Astrocyte of the spinal cord (primary cell): ENCODE data around the gene GMEB1.

Experiments used
- DNase-seq: peaks from one replicate; pipeline ENCODE4 v3.0.0; 2011; ENCODE audit warnings: low read depth, low spot score
- H3K4me3 ChIP-seq: 2 replicates; pipeline ENCODE4 v1.5.1; 2011; ENCODE audit warnings: low read depth, mild to moderate bottlenecking, low read length, moderate library complexity
- in situ Hi-C: cut with HindIII; loops from 2 replicates; pipeline ENCODE4 v1.10.0; 2017; ENCODE audit warnings: low sequenced_read_pairs
- TF ChIP-seq, protein P1 (sequence below): IDR thresholded peaks from 2 replicates; pipeline ENCODE4 v1.5.1; 2012; ENCODE audit warnings: low read depth, mild to moderate bottlenecking, low read length, inconsistent platforms

GMEB1 gene, protein sequence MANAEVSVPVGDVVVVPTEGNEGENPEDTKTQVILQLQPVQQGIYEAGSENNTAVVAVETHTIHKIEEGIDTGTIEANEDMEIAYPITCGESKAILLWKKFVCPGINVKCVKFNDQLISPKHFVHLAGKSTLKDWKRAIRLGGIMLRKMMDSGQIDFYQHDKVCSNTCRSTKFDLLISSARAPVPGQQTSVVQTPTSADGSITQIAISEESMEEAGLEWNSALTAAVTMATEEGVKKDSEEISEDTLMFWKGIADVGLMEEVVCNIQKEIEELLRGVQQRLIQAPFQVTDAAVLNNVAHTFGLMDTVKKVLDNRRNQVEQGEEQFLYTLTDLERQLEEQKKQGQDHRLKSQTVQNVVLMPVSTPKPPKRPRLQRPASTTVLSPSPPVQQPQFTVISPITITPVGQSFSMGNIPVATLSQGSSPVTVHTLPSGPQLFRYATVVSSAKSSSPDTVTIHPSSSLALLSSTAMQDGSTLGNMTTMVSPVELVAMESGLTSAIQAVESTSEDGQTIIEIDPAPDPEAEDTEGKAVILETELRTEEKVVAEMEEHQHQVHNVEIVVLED

DNA sequence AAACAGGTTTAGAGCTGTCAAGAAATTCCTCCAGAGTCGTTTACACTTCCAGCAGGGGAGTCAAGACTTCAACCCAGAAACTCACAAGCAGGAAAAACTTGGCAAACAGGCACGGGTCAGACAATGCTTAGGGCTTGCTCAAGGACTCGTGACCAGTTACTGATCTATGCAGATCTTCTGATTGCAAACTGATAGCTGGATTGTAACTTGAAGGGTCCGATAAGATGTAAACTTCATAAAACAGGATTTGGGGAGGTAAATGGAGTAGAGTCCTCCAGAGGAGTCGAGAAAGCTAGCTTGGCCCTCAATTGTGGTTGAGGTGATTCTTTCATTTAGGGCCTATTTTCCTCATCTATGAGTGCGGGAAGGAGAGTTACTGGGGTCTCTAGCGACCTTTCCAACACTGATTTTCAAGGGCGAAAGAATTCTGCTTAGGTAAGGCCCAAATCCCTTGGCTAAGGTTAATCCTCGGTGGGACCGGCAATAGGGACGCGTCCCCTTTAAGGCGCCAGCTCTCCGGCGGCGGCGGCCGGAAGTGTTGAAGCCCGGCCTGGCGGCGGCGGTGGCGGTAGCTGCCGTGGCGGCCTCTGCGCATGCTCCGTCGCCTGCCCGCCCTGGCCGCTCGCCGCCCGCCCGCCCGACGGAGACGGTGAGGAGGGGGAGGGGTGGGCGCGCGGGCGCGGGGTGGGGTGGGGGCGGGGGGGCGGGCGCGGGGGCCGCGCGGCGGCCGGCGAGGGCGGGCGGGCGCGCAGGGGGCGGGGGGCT, at the start of gene GMEB1:
Gene GMEB1, plus strand, starts transcription at position 594 of the 765 bp plus-strand sequence. CDS start 14,829 bp downstream, outside the sequence.
- TF ChIP-seq, protein P1, sequence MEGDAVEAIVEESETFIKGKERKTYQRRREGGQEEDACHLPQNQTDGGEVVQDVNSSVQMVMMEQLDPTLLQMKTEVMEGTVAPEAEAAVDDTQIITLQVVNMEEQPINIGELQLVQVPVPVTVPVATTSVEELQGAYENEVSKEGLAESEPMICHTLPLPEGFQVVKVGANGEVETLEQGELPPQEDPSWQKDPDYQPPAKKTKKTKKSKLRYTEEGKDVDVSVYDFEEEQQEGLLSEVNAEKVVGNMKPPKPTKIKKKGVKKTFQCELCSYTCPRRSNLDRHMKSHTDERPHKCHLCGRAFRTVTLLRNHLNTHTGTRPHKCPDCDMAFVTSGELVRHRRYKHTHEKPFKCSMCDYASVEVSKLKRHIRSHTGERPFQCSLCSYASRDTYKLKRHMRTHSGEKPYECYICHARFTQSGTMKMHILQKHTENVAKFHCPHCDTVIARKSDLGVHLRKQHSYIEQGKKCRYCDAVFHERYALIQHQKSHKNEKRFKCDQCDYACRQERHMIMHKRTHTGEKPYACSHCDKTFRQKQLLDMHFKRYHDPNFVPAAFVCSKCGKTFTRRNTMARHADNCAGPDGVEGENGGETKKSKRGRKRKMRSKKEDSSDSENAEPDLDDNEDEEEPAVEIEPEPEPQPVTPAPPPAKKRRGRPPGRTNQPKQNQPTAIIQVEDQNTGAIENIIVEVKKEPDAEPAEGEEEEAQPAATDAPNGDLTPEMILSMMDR: no peak
- peak within 1 kb of the TSS; percentile 87 for H3K4me3 ChIP-seq
- DNase-seq: peak; percentile 87
- in situ Hi-C loops: no loop called here

DNA sequence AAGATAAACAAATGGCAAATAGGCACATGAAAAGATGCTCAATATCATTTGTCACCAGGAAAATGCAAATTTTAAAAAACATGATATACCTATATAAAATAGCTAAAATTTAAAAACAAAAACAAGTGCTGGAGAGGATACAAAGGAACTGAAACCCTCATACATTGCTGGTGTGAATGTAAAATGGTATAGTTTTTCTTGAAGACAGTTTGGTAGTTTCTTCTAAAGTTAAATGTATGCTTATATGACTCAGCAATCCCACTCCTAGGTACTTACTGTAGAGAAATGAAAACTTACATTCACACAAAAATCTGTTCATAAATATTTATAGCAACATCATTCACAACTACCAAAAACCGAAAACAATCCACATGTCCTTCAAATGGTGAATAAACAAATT, 36.9 kb upstream of the GMEB1 start:
- in situ Hi-C loops: no loop called here
- TF ChIP-seq, protein P1: no peak
- no peak overlapping the region for H3K4me3 ChIP-seq
- no peak for DNase-seq

DNA sequence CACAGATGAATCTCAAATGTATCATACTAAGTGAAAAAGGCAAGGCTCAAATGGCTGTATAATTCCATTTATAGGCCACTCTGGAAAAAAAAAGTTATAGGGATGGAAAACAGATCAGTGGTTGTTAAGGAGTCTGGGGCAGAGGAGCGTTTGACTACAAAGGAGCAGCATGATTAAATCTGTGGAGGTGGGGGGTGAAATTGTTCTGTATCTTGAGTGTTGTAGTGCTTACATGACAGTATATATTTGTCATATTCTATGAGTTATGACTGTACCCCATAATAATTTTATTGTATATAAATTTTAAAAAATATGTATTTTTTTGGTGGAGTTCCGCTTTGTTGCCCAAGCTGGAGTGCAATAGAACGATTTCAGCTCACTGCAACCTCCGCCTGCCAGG, 36.0 kb upstream of the GMEB1 start:
- DNase-seq: no peak
- no peak overlapping the region for H3K4me3 ChIP-seq
- TF ChIP-seq, protein P1: no peak
- in situ Hi-C loops: no loop called here

DNA sequence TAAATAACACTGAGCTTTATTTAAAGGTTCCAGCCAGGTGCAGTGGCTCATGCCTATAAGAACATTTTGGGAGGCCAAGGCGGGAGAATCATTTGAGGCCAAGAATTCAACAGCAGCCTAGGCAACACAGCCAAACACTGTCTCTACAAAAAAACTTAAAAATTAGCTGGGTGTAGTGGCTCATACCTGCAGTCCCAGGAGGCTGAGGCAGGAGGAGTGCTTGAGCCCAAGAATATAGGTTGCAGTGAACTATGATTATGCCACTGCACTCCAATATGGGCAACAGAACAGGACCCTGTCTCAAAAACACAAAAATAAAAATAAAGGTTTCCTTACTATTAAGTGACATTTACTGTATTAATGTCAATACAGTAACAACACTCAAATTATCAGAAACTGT, 27.8 kb upstream of the GMEB1 start:
- in situ Hi-C loops: no loop called here
- peak; percentile 10 for DNase-seq
- no peak overlapping the region for H3K4me3 ChIP-seq
- TF ChIP-seq, protein P1: peak; percentile 50

DNA sequence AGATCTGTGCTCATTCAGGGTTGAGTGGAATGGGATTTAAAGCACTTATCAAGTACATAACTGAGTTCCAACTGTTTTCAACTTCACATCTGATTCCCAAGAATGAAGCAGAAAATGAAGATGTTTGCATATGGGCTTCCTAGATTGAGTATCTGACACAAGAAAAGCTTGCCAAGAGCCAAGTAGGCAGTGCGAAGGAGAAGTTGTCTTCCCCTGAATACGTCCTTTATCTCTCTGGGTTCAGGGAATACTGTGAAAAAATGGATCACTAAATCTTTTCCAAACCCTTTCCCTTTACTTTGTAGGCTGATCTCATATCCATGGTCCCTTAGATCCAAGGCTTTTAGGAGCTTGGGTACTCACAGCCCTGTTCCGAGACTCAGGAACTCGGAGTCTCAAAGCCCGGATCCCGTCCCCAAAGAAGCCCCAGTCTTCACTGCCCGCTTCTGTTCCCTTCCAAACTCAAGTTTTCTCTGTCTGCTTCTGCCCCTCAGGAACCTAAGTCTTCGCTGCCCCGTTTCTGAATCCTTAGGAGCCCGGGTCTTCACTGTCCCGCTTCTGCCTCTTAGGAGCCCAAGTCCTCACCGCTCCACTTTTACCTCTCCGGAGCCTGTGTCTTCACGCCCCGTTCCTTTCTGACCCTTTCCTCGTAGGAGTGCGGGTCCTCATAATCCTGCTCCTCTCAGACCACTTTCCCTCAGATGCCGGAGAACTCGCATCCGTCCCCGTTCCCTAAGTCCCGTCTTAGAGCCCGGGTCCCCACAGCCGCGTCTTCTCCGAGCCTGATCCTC, 26.3 kb upstream of the GMEB1 start:
- TF ChIP-seq, protein P1: no peak
- in situ Hi-C loops: no loop called here
- H3K4me3 ChIP-seq: peak overlapping the region; percentile 98
- no peak for DNase-seq
